Calu3 (cell line): ENCODE measurements around the gene ZCCHC24. TPM values are rescaled to one million over a fixed set of nuclear protein-coding genes. Genes with fewer than 3 reads are reported as not detected.

Source experiments
- BruUV-seq: library from RNA; stranded (reverse); fragments of 400-500 nt; replicated peaks from 2 replicates; lab custom pipeline; 2021; lab: Mats Ljungman, UMichigan
- CTCF ChIA-PET: fragments of 300-600 bp; sonication (Branson Sonifier 250); formaldehyde crosslinking; loops from one replicate; lab custom pipeline; 2022; ENCODE audit warnings: antibody characterized with exemption; lab: Charles Lee
- DNase-seq: peaks from one replicate; pipeline ENCODE4 v3.0.0; 2022
- H3K27ac Mint-ChIP-seq: one replicate; pipeline ENCODE4 v1.8.0; 2022; ENCODE audit warnings: mixed read lengths; ENCODE audit not compliant: unreplicated experiment
- H3K27me3 Mint-ChIP-seq: one replicate; pipeline ENCODE4 v1.8.0; 2022; ENCODE audit warnings: mixed read lengths; ENCODE audit not compliant: unreplicated experiment
- H3K36me3 Mint-ChIP-seq: one replicate; pipeline ENCODE4 v1.8.0; 2022; ENCODE audit warnings: mild to moderate bottlenecking, moderate library complexity, mixed read lengths; ENCODE audit not compliant: insufficient read depth, unreplicated experiment
- H3K4me1 Mint-ChIP-seq: one replicate; pipeline ENCODE4 v1.8.0; 2022; ENCODE audit warnings: mild to moderate bottlenecking, low read depth, mixed read lengths; ENCODE audit not compliant: unreplicated experiment
- H3K4me3 Mint-ChIP-seq: one replicate; pipeline ENCODE4 v1.8.0; 2022; ENCODE audit warnings: mild to moderate bottlenecking, low read depth, moderate library complexity, mixed read lengths; ENCODE audit not compliant: unreplicated experiment
- H3K9me3 Mint-ChIP-seq: one replicate; pipeline ENCODE4 v1.8.0; 2022; ENCODE audit warnings: low read depth, mixed read lengths; ENCODE audit not compliant: unreplicated experiment
- intact Hi-C: fragments of 100-400 bp; cut with micrococcal nuclease; formaldehyde crosslinking; loops from one replicate; pipeline ENCODE4 v1.10.0; 2022; ENCODE audit not compliant: unreplicated experiment
- total RNA-seq: library from RNA; stranded (reverse); gene quantifications from 2 replicates; pipeline ENCODE4 v1.2.3, GENCODE V29; 2022
- TF ChIP-seq, protein P1 (sequence below): fragments of 200-600 bp; IDR thresholded peaks from one replicate; pipeline ENCODE4 v1.8.0; 2022; ENCODE audit warnings: antibody characterized with exemption; ENCODE audit not compliant: unreplicated experiment

The ZCCHC24 gene
- total RNA-seq, 1 experiment from 2014 or later, result 1.4 TPM

DNA sequence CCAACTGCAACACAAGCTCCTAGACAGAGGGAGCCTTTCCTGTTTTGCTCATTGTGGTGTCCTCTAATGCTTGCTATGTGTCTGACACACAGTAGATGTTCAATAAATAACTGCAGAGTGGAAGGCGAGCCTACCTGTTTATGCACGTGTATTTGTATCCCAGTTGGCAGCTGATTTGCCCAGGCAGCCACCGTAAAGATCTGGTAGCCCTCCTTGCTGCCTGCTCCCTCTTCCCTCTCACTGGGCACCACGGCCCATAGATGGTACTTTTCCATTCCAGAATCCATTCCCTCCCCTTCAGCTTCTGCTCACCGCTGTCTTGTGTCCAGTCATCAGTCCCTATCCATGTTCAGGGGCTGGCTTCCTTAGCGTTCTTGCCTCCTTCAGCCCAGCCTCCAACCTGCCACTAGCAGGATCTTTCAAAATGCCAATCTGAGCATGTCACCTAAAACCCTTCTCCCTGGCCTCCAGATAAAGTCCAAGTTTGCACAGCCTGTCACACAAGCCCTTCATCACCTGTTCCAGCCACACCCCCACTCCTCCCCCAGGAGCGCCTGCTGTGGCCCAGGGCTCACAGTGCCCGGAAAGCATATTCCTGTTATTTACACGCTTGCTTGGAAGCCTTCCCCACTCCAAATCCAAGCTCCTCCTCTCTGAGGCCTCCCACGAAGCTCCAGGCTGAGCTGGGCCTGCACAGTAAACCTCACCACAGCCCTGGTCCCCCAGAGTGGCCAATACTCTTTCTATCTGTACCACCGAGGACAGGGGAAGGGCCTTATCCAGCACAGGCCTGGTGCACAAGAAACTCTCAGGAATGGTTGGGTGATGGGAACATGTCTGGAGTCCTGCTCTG is 21.0 kb downstream of the ZCCHC24 start:
- Mint-ChIP-seq H3K4me1 (no peaks in the 10 kb centered on the region), H3K27ac (no peak overlapping the region), H3K9me3 (no peaks in the 10 kb centered on the region), H3K36me3 (no peaks in the 10 kb centered on the region), H3K4me3 (no peak overlapping the region), H3K27me3 (no peaks in the 10 kb centered on the region)
- CTCF ChIA-PET, result interaction anchor here (0.6 to 1.1 kb wide), 2 partner anchors 9 to 1512 kb away, joined by 3 read pairs; no protein-coding TSS in a partner anchor
- TF ChIP-seq, protein P1, sequence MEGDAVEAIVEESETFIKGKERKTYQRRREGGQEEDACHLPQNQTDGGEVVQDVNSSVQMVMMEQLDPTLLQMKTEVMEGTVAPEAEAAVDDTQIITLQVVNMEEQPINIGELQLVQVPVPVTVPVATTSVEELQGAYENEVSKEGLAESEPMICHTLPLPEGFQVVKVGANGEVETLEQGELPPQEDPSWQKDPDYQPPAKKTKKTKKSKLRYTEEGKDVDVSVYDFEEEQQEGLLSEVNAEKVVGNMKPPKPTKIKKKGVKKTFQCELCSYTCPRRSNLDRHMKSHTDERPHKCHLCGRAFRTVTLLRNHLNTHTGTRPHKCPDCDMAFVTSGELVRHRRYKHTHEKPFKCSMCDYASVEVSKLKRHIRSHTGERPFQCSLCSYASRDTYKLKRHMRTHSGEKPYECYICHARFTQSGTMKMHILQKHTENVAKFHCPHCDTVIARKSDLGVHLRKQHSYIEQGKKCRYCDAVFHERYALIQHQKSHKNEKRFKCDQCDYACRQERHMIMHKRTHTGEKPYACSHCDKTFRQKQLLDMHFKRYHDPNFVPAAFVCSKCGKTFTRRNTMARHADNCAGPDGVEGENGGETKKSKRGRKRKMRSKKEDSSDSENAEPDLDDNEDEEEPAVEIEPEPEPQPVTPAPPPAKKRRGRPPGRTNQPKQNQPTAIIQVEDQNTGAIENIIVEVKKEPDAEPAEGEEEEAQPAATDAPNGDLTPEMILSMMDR, result no peak
- BruUV-seq, result no TSS peak
- intact Hi-C loops, result no loop called here
- DNase-seq, result no peak

DNA sequence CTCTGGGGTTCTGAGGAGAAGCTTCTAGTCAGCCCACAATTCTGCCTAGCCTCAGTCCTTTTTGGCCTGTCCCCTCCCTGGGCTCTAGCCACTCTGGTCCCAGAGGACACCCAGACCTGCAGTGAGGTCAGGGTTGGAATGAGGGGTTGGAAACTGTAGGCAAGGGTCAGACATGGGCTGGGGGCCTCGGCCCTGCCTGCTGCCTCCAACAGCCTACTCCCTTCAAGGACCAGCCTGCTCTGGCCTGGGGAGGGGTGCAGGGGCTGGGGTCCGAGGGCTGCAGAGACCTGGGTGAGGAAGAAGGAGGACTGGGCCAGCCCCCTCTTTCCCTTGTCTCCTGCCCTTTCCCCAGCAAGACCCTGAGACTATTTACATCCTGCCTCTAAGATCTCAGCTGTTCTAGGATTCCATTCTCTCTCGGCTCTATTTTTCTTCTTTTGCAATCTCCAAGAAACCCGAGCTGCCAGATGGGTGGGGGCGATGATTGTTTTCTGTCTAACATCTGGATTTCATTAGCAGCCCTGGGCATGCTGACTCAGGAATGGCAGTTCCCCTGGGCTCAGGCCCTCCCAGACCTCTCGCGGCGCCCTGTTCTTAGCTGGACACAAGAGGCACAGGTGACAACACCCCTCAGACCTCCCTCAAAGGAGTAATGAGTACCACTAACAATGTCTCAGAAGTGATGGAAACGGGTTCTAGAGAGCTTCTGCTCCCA is 23.1 kb downstream of the ZCCHC24 start:
- no peak for DNase-seq
- H3K4me1 Mint-ChIP-seq, result no peaks in the 10 kb centered on the region
- H3K36me3 Mint-ChIP-seq, result no peaks in the 10 kb centered on the region
- no peak overlapping the region for H3K27ac Mint-ChIP-seq
- CTCF ChIA-PET, result interaction anchor here (0.9 kb wide), 1 partner anchor 11 kb away, joined by 3 read pairs; no protein-coding TSS in a partner anchor
- TF ChIP-seq, protein P1, result no peak
- no peak overlapping the region for H3K4me3 Mint-ChIP-seq
- intact Hi-C loops, result no loop called here
- H3K27me3 Mint-ChIP-seq, result no peaks in the 10 kb centered on the region
- BruUV-seq, result no TSS peak
- no peaks in the 10 kb centered on the region for H3K9me3 Mint-ChIP-seq

DNA sequence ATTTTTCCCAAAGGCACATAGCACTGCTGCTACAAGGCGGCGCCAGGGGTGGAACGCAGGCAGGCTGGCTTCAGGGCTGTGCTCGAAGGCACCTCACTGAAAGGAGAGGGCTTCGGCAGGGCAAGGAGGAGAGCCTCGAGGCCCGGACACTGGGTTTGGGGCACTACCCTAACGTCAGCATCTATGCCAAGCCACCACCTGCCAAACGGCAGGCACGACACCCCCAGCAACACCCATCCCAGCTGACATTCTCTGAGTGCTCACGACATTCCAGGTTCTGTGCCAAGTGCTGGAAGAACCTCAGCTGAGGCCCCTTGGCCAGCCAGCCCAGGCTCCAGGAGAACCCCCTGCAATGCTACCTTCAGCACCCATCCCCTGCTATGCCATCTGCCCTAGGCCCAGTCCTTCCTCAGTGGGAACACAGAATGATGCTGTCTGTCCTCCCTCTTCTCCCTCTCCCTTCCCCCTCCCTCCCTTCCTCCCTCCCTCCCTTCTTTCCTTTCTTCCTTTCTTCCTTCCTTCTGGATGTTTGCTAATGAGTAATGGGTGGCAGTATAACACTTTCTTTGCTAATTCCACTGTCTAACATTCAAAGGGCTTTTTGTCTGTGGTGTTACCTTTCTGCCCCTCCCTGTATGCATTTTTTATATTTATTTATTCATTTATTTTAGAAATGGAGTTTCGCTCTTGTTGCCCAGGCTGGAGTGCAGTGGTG is 24.3 kb downstream of the ZCCHC24 start:
- no peaks in the 10 kb centered on the region for H3K9me3 Mint-ChIP-seq
- CTCF ChIA-PET, result no interaction called here
- H3K36me3 Mint-ChIP-seq, result no peaks in the 10 kb centered on the region
- no peaks in the 10 kb centered on the region for H3K27me3 Mint-ChIP-seq
- no TSS peak for BruUV-seq
- intact Hi-C loops, result no loop called here
- H3K4me1 Mint-ChIP-seq, result no peaks in the 10 kb centered on the region
- TF ChIP-seq, protein P1, result no peak
- no peak overlapping the region for H3K4me3 Mint-ChIP-seq
- no peak overlapping the region for H3K27ac Mint-ChIP-seq
- DNase-seq, result no peak

DNA sequence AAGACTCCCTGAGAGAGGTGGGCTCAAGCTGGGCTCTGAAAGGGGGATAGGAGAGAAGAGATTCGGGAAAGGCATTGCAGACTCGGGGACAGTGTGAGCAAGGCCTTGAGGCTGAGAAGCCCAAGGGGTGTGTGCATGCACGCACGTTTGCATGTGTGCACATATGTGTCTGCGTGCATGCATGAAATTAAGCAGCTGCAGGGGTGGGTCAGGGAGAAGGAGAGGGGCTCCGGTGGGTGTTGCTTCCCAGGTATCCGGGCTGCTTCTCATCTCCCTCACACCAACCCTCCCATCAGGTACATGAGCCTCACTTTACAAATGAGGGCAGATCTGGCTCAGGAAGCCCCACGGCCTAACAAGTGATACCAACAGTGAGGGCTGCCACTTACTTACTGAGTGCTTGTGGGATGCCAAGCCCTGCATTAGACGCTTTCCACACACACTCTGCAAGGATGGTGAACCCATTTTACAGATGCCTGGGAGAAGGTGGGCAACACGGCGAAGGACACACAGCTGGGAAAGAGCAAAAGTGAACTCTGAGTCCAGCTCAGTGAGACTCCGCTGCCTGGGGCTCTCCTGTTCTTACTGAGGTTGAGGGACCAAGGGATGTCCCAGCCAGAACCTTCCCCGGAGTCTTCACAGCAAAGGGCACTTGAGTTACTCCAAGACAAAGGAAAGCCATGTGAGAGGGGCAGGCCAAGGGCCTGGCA is 26.4 kb downstream of the ZCCHC24 start:
- no TSS peak for BruUV-seq
- Mint-ChIP-seq H3K9me3 (no peaks in the 10 kb centered on the region), H3K27ac (no peak overlapping the region), H3K27me3 (no peaks in the 10 kb centered on the region), H3K4me3 (no peak overlapping the region), H3K36me3 (no peaks in the 10 kb centered on the region), H3K4me1 (no peaks in the 10 kb centered on the region)
- DNase-seq, result no peak
- intact Hi-C loops, result no loop called here
- CTCF ChIA-PET, result interaction anchor here (0.6 kb wide), 1 partner anchor 26 kb away, joined by 4 read pairs; no protein-coding TSS in a partner anchor
- TF ChIP-seq, protein P1, result no peak
